BLaER1 treated with 17β-estradiol and CSF1 and Interleukin-3, amounts not matched to agents 10 nM and 100 nM (cell line): ENCODE results near the gene PSMD3.

Experiments used
- H3K27ac ChIP-seq, 11 experiments: shearing (Covaris generic); formaldehyde crosslinking; 2 replicates each; pipeline ENCODE4 v1.8.1; 2022
- H3K27me3 ChIP-seq, 11 experiments: shearing (Covaris generic); formaldehyde crosslinking; 2 replicates each; pipeline ENCODE4 v1.8.1; 2022
- H3K36me3 ChIP-seq, 11 experiments: shearing (Covaris generic); formaldehyde crosslinking; 2 replicates each; pipeline ENCODE4 v1.8.1; 2022
- H3K4me1 ChIP-seq, 10 experiments: shearing (Covaris generic); formaldehyde crosslinking; 2 replicates each; pipeline ENCODE4 v1.8.1; 2022
- H3K4me2 ChIP-seq, 11 experiments: shearing (Covaris generic); formaldehyde crosslinking; 2 replicates each; pipeline ENCODE4 v1.8.1; 2022
- H3K4me3 ChIP-seq, 10 experiments: shearing (Covaris generic); formaldehyde crosslinking; 2 replicates each; pipeline ENCODE4 v1.8.1; 2022
- H3K9ac ChIP-seq, 11 experiments: shearing (Covaris generic); formaldehyde crosslinking; 2 replicates each; pipeline ENCODE4 v1.8.1; 2022
- H3K9me3 ChIP-seq, 11 experiments: shearing (Covaris generic); formaldehyde crosslinking; replicated peaks in 1 of 11; 2 replicates each; pipeline ENCODE4 v1.8.1; 2022
- H4K20me1 ChIP-seq, 11 experiments: shearing (Covaris generic); formaldehyde crosslinking; 2 replicates each; pipeline ENCODE4 v1.8.1; 2022
- Cebpa-rat ChIP-seq, 11 experiments: shearing (Covaris generic); IDR thresholded peaks; 2 replicates each; pipeline ENCODE4 v1.8.1; 2022

PSMD3 gene

GRCh38 chr17:40034426-40035161, 54.0 kb downstream of the PSMD3 start:
- Histone ChIP-seq H3K4me1 (peaks cover 5 to 21% (median 11%) of the 10 kb centered on the region in 10 experiments; a peak in 18 of 20 replicates), H4K20me1 (peaks cover 0 to 10% (median 0%) of the 10 kb centered on the region in 11 experiments; a peak in 5 of 22 replicates), H3K4me3 (no peak overlapping the region), H3K27ac (no peak overlapping the region), H3K27me3 (no peaks in the 10 kb centered on the region), H3K9me3 (no peaks in the 10 kb centered on the region), H3K4me2 (peak overlapping the region in 1 of 11 experiments; percentile 33; a peak in 2 of 22 replicates), H3K9ac (no peak overlapping the region), H3K36me3 (peaks cover 67 to 91% (median 82%) of the 10 kb centered on the region in 11 experiments)
- no peak for TF ChIP-seq Cebpa-rat (IDR thresholded peaks at IDR 0.05)

- H3K9me3 ChIP-seq, result no peaks in the 10 kb centered on the region
Observed at GRCh38 chr17:40035162-40035559, 54.6 kb downstream of the PSMD3 start.

GRCh38 chr17:40038882-40039513, 58.4 kb downstream of the PSMD3 start:
- Histone ChIP-seq H3K4me2 (no peak overlapping the region), H3K27me3 (no peaks in the 10 kb centered on the region), H3K27ac (no peak overlapping the region)

More at GRCh38 chr17:40035162-40035559, 54.6 kb downstream of the PSMD3 start:
- no peak overlapping the region for H3K27ac ChIP-seq
- H3K9ac ChIP-seq, result no peak overlapping the region
- TF ChIP-seq Cebpa-rat (IDR thresholded peaks at IDR 0.05), result no peak
- no peaks in the 10 kb centered on the region for H3K27me3 ChIP-seq
- H3K4me3 ChIP-seq, result no peak overlapping the region
- H3K36me3 ChIP-seq, result peaks cover 62 to 85% (median 76%) of the 10 kb centered on the region in 11 experiments
- H3K4me1 ChIP-seq, result peaks cover 5 to 21% (median 11%) of the 10 kb centered on the region in 10 experiments; a peak in 18 of 20 replicates
- H4K20me1 ChIP-seq, result peaks cover 0 to 10% (median 0%) of the 10 kb centered on the region in 11 experiments; a peak in 5 of 22 replicates
- peak overlapping the region in 1 of 11 experiments; percentile 33; a peak in 2 of 22 replicates for H3K4me2 ChIP-seq

GRCh38 chr17:40041196-40041595, 60.6 kb downstream of the PSMD3 start:
- peaks cover 25 to 72% (median 53%) of the 10 kb centered on the region in 11 experiments for H3K36me3 ChIP-seq
- H3K27ac ChIP-seq, result no peak overlapping the region; a peak in 1 of 22 replicates
- H3K4me1 ChIP-seq, result peaks cover 0 to 20% (median 3%) of the 10 kb centered on the region in 10 experiments; a peak in 9 of 20 replicates
- TF ChIP-seq Cebpa-rat (IDR thresholded peaks at IDR 0.05), result no peak
- peaks cover 0 to 2% (median 0%) of the 10 kb centered on the region in 11 experiments; a peak in 1 of 22 replicates for H4K20me1 ChIP-seq
- H3K4me2 ChIP-seq, result peak overlapping the region in 4 of 11 experiments; percentile 9 to 67 (median 58); a peak in 6 of 22 replicates
- no peaks in the 10 kb centered on the region for H3K9me3 ChIP-seq
- no peak overlapping the region for H3K4me3 ChIP-seq
- H3K9ac ChIP-seq, result 0 out of 22 replicates have a peak overlapping the region, but pooled peaks of 2 of the 11 experiments have one; percentile 11 to 15
- no peaks in the 10 kb centered on the region for H3K27me3 ChIP-seq

More at GRCh38 chr17:40038882-40039513, 58.4 kb downstream of the PSMD3 start:
- no peak overlapping the region for H3K4me3 ChIP-seq
- H4K20me1 ChIP-seq, result peaks cover 0 to 7% (median 0%) of the 10 kb centered on the region in 11 experiments; a peak in 5 of 22 replicates
- no peak for TF ChIP-seq Cebpa-rat (IDR thresholded peaks at IDR 0.05)
- H3K36me3 ChIP-seq, result peaks cover 38 to 77% (median 55%) of the 10 kb centered on the region in 11 experiments
- H3K9me3 ChIP-seq, result no peaks in the 10 kb centered on the region
- peak overlapping the region in 1 of 11 experiments; percentile 16; a peak in 2 of 22 replicates for H3K9ac ChIP-seq
- H3K4me1 ChIP-seq, result peaks cover 0 to 28% (median 7%) of the 10 kb centered on the region in 10 experiments; a peak in 10 of 20 replicates
